Non-pigmented ciliary epithelial cell (primary cell): ENCODE data around the gene TGM5.
"Not testable (repeated sequence)": the region's sequence is repeated elsewhere in the genome, so short reads cannot be mapped to it uniquely, and the experiment has no call there.

Source experiments
- DNase-seq: peaks from one replicate; pipeline ENCODE4 v3.0.0-alpha.2; 2010; ENCODE audit warnings: low read depth

TGM5 gene, protein sequence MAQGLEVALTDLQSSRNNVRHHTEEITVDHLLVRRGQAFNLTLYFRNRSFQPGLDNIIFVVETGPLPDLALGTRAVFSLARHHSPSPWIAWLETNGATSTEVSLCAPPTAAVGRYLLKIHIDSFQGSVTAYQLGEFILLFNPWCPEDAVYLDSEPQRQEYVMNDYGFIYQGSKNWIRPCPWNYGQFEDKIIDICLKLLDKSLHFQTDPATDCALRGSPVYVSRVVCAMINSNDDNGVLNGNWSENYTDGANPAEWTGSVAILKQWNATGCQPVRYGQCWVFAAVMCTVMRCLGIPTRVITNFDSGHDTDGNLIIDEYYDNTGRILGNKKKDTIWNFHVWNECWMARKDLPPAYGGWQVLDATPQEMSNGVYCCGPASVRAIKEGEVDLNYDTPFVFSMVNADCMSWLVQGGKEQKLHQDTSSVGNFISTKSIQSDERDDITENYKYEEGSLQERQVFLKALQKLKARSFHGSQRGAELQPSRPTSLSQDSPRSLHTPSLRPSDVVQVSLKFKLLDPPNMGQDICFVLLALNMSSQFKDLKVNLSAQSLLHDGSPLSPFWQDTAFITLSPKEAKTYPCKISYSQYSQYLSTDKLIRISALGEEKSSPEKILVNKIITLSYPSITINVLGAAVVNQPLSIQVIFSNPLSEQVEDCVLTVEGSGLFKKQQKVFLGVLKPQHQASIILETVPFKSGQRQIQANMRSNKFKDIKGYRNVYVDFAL

DNA sequence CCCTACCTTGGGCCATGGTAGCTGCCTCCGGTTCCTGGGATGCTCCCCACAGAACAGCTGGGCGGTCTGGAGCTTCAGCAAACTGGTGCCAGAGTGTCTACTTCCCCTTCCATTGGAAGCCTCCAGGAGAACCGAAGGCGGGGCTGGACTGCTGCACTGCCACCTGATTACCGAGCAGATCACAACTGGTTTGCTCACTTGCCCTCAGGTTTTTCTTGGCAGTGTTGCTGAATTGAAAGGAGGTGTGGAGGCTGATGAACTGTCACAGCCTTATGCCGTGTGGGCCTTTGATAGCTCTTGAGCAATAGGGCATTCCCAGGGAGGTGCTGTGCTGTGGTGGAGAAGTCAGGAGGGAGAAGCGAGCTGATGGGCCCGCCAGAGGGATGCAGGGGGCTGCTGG, at the start of gene TGM5:
TSS of gene TGM5 (minus strand) at position 95 of the 400 bp plus-strand sequence. CDS start at position 16, 79 bp downstream.
- DNase-seq: no peak

DNA sequence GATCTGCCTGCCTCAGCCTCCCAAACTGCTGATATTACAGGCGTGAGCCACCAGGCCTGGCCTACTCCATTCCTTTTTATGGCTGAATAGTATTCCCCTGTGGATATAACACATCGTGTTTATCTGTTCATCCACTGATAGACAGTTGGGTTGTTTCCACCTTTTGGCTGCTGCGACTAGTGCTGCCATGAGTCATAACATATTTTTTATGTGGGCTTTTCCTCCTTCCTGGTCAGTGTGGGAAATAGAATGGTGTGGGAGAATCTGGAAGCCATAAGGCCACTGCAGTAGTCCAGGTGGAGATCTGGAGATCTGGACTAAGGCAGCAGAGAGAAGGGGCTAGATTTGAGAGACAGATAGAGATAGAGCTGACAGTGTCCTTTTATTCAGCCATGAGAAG, 47.4 kb upstream of the TGM5 start:
- DNase-seq: no peak

DNA sequence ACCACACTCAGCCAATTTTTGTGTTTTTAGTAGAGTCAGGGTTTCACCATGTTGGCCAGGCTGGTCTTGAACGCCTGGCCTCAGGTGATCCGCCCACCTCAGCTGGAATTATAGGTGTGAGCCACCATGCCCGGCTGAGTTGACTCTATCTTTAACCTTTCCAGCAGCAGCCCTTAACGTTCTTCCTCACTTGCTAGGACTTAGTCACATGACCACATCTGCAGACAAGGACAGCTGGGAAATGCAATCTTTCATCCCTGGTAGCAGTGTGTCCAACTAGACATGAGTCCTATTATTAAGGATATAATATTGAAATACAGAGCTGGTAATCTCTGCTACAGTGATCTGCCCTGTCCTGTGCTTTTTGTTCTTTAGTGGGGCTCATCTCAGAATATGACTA, 45.6 kb upstream of the TGM5 start:
- DNase-seq: no peak

DNA sequence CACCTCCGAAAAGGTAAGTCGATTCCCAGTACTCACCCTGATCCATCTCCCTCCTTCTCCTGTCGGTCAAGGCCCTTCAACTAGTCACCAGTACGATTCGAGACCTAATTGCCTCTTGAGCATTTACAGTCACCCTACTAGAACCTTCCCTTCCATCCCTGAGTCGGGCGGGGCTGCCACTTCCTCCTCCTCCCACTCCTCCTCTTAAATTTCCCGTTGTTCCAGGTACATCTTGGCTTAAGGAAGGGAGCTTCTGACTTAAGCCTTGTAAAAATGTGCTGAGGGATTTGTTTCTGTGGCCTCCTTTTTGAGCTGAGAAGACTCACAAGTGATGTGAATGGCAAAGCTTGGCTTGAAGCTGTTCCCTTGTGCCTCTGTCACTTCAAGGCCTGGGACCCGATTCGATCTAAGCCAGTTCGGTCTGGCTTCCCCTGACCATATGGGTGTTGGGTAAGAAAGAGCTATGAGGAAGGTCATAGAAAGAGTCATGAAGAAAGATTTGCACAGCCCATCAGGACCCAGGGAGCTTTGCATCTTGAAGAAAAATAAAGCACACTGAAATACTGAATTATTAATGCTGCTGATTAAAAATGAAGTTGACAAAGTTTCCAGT, 35.6 kb upstream of the TGM5 start, which contains the start of gene TGM7:
TSS of gene TGM7 (minus strand) at position 51 of the 613 bp plus-strand sequence.
- no peak for DNase-seq

DNA sequence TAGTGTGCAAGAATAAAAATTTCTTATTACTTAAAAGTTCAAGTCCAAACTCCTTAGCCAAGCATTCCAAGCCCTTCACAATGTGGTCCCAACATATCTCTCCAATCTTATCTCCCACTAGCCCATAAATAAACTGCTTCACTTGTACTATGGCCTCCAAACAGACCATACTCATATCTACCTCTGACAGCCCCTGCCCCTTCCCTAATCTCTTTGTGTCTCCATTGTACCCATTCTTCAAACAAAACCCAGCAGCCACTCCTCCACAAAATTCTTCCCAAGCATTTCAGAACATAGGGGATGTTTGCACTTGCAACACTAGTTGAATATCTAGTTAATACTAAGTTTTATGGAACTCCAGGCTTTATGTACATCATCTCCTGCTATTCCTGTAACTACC, 33.2 kb upstream of the TGM5 start:
- no peak for DNase-seq

DNA sequence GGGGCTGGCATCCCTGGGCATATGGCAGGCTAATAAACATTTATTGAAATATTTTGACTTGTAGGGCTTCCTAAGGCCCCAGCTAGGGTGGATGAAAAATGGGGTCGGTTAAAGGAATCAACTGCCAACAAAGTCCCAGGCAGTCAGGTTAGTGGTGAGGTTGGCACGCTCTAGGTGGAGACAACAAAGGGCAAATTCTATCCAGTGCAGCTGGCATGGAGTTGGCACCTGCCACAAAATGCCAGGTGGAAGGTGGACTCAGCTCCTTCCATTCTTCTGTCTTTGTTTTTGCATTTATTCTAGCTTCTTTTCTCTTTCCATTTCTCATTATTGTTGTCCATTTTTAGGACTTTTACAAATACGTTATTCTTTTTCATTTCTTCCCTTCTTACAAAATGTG, 32.7 kb upstream of the TGM5 start:
- no peak for DNase-seq

DNA sequence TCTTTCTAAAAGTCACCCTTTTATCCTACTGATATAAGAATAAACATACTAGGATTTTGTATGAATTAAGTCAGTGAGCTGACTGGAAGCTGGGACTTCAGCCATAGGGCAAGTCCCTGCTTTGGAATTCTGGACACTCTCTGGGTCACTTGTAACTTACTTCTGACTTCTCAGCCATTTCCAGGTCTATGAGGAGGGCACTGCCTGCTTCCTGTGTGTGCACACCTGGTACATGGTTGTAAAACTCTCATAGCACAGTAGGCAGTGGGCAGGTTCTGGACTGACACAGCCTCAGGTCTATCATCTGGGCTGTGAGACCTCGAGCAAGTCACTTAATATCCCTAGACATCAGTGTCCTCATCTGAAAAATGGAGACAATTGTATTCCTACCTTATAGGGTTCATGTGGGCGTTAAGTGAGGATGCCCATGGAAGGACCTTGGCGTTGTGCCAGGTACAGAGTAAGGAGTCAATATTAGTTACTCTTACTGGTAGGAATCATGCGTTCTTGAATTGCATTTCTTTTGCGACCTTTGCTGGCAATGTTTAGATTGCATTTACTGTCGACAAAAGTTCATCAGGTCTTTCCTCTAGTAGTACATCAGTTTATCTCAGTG, 27.5 kb upstream of the TGM5 start:
- DNase-seq: no peak

DNA sequence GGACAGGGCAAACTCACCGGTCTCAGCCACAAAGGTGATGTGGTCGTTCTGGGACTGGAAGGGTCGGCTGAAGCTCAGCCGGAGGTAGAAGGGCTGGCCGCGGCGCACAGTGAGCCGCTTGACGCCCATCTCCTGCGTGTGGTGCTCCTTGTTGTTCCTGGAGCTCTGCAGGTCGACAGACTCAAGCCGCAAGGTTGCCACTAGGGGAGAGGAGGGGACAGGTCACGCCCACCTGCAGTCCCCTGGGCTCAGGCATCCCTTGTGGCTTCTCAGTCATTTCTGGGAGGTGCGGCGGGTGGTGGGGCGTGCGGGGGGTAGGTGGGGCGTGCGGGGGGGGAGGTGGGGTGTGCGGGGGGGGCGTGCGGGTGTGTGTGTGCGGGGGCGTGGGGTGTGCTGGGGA, 26.7 kb upstream of the TGM5 start:
- DNase-seq: no peak

DNA sequence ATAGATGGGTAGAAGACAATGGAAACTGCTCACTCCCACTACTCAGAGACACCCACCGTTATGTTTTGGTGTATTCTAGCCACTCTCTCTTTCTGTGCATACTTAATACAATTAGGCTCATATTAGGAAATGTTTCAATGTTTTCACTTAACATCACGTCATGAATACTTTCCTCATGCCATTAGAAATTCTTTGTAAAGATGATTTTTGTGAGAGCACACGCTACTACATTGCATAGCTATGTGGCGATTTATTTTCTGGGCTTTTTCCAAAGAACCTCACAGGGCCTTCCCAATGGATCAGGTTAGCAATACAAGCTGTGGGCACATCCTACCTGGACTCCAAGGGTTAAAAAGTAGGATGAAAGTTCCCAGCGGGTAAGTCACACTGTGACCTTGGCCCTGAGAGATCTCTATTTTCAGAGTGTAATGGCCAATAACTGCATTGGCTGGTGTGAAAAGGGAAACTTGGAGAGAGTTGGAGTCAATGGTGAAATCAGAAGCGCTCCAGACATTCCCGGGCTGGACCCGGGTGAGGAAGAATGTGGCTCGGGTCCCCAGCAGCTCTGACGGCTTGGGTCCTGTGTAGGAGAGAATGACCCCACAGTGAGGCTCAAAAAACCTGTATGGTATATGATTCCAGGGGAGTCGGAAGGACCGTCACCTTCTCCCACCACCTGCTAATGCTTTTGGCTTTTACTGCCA, 25.8 kb upstream of the TGM5 start:
- DNase-seq: no peak

DNA sequence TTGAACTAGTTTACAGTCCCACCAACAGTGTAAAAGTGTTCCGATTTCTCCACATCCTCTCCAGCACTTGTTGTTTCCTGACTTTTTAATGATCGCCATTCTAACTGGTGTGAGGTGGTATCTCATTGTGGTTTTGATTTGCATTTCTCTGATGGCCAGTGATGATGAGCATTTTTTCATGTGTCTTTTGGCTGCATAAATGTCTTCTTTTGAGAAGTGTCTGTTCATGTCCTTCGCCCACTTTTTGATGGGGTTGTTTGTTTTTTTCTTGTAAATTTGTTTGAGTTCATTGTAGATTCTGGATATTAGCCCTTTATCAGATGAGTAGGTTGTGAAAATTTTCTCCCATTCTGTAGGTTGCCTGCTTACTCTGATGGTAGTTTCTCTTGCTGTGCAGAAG, 22.9 kb upstream of the TGM5 start:
- DNase-seq: not testable (repeated sequence)

DNA sequence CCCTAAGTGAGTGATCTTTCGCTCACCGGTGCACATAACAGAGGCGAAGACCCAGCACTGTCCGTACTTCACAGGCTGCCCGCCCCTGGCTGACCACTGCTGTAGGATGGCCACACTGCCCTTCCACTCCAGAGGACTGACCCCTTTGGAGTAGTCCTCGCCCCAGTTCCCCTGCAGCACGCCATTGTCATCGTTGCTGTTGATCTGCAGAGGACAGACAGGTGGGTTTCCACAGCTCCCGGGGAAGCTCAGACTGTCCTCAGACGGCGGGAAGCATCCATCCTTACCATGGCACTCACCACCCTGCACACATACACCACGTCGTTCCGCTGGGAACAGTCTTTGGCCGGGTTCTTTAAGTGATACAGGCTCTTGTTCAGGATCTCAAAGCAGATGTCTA, 20.5 kb upstream of the TGM5 start:
- DNase-seq: no peak

DNA sequence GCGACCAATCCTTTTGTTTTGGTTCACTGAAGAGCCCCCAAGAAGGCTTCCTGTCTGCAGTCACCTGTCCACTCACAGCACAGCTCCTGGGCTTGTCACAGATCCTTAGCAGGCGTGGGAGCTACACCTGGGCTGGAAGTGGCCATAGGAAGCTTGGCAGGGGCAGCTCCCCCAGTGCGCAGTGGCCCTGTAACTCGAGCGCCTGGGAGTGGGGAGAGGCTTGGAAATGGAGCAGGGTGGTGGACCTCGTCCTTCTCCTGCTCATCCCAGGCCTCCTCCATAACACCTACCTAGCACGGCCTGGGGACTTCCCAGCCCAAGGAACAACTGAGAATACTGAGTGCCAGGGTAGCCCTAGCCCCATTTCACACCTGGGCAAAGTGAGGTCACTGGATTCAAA, 19.3 kb upstream of the TGM5 start:
- no peak for DNase-seq

DNA sequence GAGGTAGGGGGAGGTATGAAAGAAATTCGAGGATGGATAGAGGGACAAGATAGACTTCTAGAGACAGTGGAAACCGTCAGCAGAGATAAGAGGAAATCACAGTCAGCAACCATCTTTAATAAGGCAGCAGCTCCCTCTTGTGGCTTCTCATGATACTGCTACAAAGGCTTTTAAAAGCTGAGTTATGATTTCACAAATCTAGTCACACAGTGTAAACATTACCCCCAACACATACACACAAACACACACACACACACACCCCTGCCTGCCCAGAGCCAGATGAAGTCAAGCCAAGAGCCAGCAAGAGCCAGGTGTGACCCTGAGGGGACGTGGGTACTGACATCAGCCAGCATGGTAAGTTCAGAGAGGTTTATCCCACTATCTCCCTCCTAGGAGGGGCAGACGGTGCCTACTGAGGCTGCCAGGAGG, 18.9 kb upstream of the TGM5 start:
- no peak for DNase-seq

DNA sequence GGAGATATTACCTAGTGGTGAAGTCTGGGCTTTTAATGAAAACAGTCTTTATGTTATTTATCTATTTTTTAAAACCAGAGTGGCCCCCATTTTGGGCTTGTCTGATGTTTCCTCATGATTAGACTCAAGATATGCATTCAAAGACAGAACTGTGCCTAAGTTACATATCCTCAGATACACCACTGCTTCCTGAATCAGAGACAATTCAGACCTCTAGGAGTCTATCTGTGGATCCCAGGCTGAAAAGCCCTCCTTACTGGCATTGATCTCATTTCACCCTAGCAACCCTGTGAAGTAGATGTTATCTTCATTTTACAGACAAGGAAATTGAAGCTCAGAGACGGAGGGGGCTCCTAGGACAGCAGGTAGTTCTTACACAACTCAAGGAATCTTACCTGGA, 16.8 kb upstream of the TGM5 start:
- no peak for DNase-seq

DNA sequence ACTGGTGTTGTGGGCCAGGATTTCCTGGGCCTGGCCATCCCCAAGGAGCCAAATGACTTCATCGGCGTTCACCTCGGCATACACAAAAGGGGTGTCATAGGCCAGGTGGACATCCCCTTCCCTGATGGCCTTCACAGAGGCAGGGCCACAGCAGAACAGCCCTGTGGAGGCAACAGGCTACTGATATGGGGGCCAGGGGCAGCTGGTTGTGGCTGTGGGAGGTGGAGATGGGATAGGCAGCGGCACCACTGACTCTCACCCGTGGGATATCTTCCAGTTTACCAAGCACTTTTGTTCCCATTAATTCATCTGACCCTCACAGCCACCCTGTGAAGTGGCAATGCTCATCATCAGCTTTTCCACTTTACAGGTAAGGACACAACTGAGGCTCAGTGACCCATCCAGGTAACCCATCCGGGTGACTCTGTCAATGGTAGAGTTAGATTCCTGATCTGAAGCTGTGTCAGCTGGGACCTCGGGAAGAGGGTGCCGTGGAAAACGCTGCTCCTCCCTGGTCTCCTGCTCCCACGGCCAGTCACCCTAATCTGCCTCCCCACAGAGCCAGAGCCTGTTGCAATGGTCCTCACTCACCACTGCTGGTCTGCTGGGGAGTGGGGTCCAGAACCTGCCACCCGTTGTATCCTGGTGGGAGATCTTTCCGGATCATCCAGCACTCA, 15.3 kb upstream of the TGM5 start:
- DNase-seq: no peak

DNA sequence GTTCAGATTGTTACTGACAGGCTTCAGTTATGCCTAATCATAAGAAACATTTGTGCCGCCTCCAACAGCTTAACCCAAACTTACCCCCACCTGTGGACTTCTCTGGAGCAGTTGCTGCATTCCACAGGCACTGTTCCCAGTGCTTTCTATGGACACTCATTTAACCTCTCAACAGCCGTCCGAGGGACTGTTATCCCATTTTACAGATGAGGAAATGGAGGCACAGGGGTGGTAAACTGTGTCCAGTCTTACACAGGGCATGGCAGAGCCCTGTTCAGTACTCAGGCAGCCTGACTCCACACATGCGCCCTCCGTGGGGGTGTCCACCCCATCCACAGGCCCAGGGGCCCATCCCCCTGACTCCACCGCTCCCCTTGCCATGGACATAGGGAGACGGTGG, 14.3 kb upstream of the TGM5 start:
- no peak for DNase-seq

DNA sequence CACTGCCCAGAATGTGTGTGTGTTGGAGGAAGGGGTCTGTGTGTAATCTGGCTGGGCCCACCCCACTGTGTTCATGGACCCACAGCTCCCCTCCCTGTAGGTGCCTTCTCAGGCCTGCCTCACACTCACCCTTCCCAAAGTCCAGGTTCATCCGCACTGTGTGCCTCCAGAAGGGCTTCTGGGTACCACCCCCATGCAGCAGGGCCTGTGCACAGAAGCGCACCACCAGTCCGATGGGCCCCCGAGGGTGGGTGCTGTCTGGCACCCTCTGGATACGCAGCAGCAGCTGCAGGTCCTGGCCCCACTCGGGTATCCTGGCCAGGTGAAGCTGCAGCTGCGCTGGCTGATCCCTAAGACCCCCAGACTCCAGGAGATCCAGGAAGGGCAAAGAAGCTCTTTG, 12.8 kb upstream of the TGM5 start:
- no peak for DNase-seq

DNA sequence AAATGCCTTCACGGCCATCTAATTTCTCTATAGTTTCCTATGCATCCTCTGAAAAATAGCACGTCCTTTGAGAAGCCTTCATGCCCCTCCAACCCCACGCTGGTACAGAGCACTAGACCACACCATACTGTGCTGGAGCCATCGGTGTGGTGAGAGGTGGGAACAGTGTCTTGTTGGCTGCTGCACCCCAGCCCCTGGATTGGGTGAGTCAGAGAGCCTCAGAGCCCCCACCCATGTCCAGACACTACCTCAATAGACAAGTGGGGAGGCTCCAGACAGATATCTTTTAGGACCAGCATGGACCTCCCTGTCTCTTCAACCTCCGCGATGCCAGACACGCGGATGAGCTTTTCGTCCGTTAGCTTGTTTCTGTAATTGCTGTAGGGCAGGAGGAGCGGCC, 12.1 kb upstream of the TGM5 start:
- DNase-seq: no peak

DNA sequence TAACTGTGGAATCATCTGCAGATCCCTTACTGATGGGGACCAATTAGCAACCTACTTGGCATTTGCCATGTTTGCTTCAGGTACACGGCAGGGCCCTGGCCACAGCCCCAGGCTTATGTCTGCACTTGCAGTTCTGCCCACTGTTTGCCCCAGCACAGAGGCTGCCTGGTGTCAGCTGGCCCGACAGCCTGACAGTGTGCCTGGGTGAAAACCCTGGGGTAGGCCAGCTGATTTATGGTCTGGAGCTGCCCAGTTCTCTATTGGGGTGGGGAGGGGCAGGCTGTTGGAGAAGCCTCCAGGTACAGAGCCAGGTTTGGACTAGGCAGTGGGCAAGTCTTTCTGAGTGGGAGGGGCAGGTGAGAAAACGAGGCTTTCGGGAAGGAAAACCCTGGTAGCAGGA, 11.2 kb upstream of the TGM5 start:
- no peak for DNase-seq

DNA sequence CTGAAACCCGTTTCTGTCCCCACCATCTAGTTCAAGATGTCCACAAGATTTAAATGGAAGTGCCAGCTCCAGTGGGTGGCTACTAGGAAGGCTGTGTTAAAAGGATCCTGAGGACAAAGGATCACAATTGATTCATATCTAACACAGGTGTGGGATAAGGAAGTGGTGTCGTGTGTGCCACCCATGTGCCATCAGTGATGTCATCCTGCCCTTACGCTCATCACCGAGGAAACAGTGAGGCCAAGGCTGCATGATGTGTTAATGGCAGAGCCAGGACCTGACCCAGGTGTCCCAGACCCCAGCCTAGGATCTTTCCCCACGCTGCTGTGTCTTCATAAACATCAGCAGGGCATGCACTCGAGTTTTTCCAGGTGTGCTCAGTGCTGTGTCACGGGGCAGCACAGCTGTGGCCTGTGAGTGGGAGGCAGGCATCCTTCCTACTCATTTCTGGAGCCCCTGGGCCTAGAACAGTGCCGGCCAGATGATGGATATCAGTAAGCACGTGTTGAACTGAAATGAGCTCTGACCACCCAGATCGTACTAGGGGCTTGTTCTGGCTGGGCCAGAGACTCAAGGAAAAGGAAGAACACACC, 10.6 kb upstream of the TGM5 start:
- DNase-seq: no peak

DNA sequence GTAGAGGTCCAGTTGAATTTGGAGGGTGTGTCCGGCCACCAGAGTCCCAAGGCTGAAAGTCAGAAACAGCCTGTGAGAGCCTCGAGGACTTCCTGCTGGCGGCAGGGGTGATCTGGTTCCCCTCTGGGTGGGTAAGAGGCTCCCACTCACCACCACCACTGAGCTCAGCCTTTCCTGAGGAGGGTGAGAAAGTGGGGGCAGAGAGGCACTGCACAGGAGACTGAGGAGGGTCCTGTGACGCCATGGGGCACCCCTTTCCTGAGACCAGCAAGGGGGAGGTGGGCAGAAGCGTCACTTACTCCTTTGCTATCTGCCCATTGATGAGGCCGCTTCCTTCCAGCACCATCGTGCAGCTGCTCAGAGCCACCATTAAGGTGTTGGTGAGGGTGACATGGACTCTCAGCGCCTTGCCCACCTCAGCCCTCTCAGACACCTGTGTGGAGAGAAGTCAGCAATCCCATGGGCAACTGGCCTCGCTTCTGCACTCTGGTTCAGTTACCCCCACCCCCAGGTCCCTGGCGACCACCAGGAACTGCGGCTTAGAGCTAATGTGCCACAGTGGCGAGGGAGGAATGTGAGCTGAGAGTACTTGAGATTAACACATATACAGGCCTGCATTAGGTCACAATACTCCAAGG, 10.0 kb upstream of the TGM5 start:
- DNase-seq: no peak
